Upper lobe of left lung (tissue), 4 donors: ENCODE data around the gene C1orf198.

Experiments used
- POLR2A ChIP-seq, 4 donors: fragments of 450-650 bp; IDR thresholded peaks; one replicate each; pipeline ENCODE4 v1.5.1; 2016 to 2017; ENCODE audit warnings: antibody characterized with exemption in 4 of 4, mild to moderate bottlenecking in 2 of 4
- TF ChIP-seq, protein P1 (sequence below), 6 experiments: fragments of 450-650 bp in 4 of 6; fragments of 200-600 bp in 2 of 6; sonication (generic) in 2 of 6; IDR thresholded peaks; one replicate each; pipeline ENCODE4 v1.5.1; 2016 to 2019; ENCODE audit warnings: antibody characterized with exemption in 6 of 6

DNA sequence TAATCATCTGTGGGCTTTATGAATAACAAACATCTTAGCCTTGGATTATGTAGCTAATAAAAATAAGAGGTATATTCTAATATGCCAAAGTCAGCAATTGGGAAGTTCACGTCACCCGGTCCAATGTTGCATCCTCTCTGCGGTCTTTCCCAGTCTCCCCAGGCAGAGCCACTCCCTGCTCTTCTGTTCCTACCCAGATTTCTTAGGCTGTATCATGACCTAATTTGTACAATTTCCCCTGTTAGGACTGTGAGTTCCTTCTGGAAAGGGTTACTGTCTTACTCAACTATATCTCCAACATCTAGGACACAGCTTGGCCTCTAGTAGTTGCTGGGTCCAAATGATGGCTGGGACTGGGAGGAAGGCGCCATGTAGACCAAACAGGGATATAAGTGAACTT is 29.8 kb upstream of the C1orf198 start:
- TF ChIP-seq, protein P1, sequence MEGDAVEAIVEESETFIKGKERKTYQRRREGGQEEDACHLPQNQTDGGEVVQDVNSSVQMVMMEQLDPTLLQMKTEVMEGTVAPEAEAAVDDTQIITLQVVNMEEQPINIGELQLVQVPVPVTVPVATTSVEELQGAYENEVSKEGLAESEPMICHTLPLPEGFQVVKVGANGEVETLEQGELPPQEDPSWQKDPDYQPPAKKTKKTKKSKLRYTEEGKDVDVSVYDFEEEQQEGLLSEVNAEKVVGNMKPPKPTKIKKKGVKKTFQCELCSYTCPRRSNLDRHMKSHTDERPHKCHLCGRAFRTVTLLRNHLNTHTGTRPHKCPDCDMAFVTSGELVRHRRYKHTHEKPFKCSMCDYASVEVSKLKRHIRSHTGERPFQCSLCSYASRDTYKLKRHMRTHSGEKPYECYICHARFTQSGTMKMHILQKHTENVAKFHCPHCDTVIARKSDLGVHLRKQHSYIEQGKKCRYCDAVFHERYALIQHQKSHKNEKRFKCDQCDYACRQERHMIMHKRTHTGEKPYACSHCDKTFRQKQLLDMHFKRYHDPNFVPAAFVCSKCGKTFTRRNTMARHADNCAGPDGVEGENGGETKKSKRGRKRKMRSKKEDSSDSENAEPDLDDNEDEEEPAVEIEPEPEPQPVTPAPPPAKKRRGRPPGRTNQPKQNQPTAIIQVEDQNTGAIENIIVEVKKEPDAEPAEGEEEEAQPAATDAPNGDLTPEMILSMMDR (IDR thresholded peaks at IDR 0.05), result no peak
- TF ChIP-seq POLR2A (IDR thresholded peaks at IDR 0.05), result no peak
